OCI-LY7 (cell line): ENCODE data around the gene CLEC4E.

Experiments used
- EZH2phosphoT487 ChIP-seq: fragments of 200-600 bp; sonication (generic); IDR thresholded peaks from 2 replicates; pipeline ENCODE4 v1.6.1; 2018; ENCODE audit warnings: low read depth, borderline replicate concordance, mild to moderate bottlenecking, mixed run types, antibody characterized with exemption, low read length, moderate library complexity, mixed read lengths
- TF ChIP-seq, protein P1 (sequence below): fragments of 200-600 bp; sonication (generic); conservative IDR thresholded peaks from 2 replicates; pipeline ENCODE4 v1.5.1; 2014; ENCODE audit warnings: mild to moderate bottlenecking, antibody characterized with exemption, low read length, moderate library complexity, mixed read lengths

DNA sequence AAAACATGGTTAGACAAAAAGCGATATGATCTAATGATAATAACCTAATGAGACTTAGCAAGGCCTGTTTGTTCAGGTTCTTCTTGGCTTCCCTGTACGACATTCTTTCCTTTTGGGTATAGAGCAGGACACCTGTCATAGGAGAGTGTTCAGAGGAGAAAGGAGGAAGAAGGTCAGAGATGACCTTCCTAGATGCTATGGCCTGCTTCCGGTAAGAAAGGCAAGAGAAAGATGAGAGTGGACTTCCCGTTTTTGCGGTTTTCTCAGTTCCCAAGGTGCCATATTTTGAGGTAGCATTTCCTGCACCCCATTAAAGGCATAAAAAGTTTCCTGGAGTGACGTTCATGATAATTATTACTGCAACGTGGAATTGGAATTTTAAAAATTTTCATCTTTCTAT lies 8.7 kb downstream of the CLEC4E start:
- TF ChIP-seq, protein P1, sequence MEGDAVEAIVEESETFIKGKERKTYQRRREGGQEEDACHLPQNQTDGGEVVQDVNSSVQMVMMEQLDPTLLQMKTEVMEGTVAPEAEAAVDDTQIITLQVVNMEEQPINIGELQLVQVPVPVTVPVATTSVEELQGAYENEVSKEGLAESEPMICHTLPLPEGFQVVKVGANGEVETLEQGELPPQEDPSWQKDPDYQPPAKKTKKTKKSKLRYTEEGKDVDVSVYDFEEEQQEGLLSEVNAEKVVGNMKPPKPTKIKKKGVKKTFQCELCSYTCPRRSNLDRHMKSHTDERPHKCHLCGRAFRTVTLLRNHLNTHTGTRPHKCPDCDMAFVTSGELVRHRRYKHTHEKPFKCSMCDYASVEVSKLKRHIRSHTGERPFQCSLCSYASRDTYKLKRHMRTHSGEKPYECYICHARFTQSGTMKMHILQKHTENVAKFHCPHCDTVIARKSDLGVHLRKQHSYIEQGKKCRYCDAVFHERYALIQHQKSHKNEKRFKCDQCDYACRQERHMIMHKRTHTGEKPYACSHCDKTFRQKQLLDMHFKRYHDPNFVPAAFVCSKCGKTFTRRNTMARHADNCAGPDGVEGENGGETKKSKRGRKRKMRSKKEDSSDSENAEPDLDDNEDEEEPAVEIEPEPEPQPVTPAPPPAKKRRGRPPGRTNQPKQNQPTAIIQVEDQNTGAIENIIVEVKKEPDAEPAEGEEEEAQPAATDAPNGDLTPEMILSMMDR: no peak
- TF ChIP-seq EZH2phosphoT487: no peak
